Aorta (tissue), 5 donors: ENCODE measurements around the gene ODAD2. TPM values are rescaled to one million over a fixed set of nuclear protein-coding genes. Genes with fewer than 3 reads are reported as not detected.

Source experiments
- ATAC-seq: fragments of 200-7000 bp; cut with Tn5 transposase; one replicate; pipeline ENCODE4 v1.9.1; 2022; ENCODE audit warnings: moderate library complexity; ENCODE audit not compliant: low FRiP score
- DNase-seq, 2 donors: peaks; one replicate each; pipeline ENCODE4 v3.0.0-alpha.2; 2020
- H3K27ac ChIP-seq, 2 donors: one replicate each; pipeline ENCODE4 v1.5.1; 2013; ENCODE audit warnings: low read length in 2 of 2, mild to moderate bottlenecking in 2 of 2, moderate library complexity in 2 of 2, control low read depth in 1 of 2, inconsistent platforms in 1 of 2, low read depth in 1 of 2
- H3K27me3 ChIP-seq, 2 donors: one replicate each; pipeline ENCODE4 v1.6.1; 2013; ENCODE audit warnings: control low read depth in 1 of 2, low read length in 1 of 2, mild to moderate bottlenecking in 1 of 2, moderate library complexity in 1 of 2; ENCODE audit not compliant: insufficient read depth in 2 of 2, control insufficient read depth in 1 of 2
- H3K36me3 ChIP-seq, 2 donors: one replicate each; pipeline ENCODE4 v1.6.1; 2013; ENCODE audit warnings: control low read depth in 1 of 2, low read length in 1 of 2, mild to moderate bottlenecking in 1 of 2; ENCODE audit not compliant: insufficient read depth in 2 of 2, control insufficient read depth in 1 of 2
- H3K4me1 ChIP-seq, 2 donors: one replicate each; pipeline ENCODE4 v1.6.1; 2013; ENCODE audit warnings: low read length in 2 of 2, control low read depth in 1 of 2, mild to moderate bottlenecking in 1 of 2, moderate library complexity in 1 of 2; ENCODE audit not compliant: insufficient read depth in 2 of 2, control insufficient read depth in 1 of 2
- H3K4me3 ChIP-seq, 2 donors: one replicate each; pipeline ENCODE4 v1.5.1; 2013; ENCODE audit warnings: low read length in 2 of 2, control low read depth in 1 of 2, mild to moderate bottlenecking in 1 of 2
- H3K9me3 ChIP-seq: one replicate; pipeline ENCODE4 v1.6.1; 2013; ENCODE audit warnings: mild to moderate bottlenecking, low read length; ENCODE audit not compliant: control insufficient read depth
- WGBS, 2 donors: extraction: QIAGEN DNeasy Blood & Tissue Kit; methylation state at CpG; one replicate each; pipeline ENCODE4 v1.1.7; 2013; 5-methylcytosine and 5-hydroxymethylcytosine counted together
- intact Hi-C, 2 donors: fragments of 100-400 bp; cut with DNase I; formaldehyde crosslinking; loops; one replicate each; pipeline versions ENCODE4 v1.14.2 to v1.15.0; 2022
- polyA plus RNA-seq, 2 donors: library from polyadenylated mRNA; stranded (reverse); fragments of 200-250 nt; gene quantifications; one replicate each; pipeline ENCODE4 v1.2.3, GENCODE V29; 2013
- total RNA-seq, 2 donors: library from RNA; stranded (reverse); fragmentation: NEBNext Ultra II Directional; extraction: Animal tissue kit (Norgen Biotek cat#: 25700); gene quantifications; one replicate each; pipeline ENCODE4 v1.2.1, GENCODE V29; 2021
- donor health status: healthy with polysubstance abuse.
- donor health status: Bipolar disorder and iron deficiency.
- donor health status: DM: no; HTN: no; CAD: no.
- donor health status: DM: no; HTN: no; CAD: no.
- donor health status: DM: yes; HTN: yes; CAD: no.

The ODAD2 gene
- total and polyA plus RNA-seq, 4 donors, result 0.64 to 1.3 (median 0.71) TPM; not detected in 1

DNA sequence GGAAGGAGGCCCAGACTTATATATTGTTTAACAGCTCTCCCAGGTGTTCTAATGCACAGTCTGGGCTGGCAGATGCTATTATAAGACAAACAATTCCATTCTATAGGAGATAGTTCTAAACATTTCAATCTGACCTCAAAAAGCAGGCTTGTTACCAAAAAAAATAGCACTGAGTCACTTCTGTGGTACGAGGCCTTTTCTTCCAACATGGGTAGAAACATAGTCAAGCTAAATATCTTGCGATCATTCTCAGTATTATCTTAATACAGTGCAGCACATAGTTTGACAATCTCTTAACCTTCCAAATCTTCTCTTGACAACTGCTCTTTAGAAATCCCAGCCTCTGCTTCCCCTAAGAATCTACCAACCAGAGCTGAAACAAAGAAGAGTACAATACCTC is 206.7 kb downstream of the ODAD2 start:
- intact Hi-C loops, result no loop called here
- H3K27me3 ChIP-seq, result no peaks in the 10 kb centered on the region
- WGBS, 2 donors, result 28 to 33% methylated on average over 2 of the region's 2 CpGs

DNA sequence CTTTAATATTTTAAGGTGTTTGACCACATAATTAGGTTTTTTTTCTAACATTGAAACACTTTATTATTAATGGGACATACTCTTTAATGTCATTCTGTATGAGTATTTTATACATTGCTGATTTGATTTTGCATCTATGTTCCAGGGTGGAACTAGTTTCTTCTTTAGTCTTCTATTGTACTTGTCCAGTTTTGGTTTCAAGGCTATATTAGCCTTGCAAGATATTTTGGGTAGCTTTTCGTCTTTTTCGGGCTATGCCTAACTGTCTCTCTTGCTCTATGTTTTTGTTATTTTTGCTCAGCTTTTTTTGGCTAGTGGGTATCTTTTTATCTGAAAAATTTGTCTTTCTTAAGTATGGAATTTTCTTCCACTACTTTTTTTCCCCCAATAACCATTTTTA is 214.6 kb downstream of the ODAD2 start:
- H3K4me3 ChIP-seq, result no peak overlapping the region
- DNase-seq (no peak), ATAC-seq (no peak)
- H3K27me3 ChIP-seq, result no peaks in the 10 kb centered on the region
- WGBS, 2 donors, result 0 to 7% methylated on average over 2 of the region's 2 CpGs
- intact Hi-C loops, result loop anchor here (10.0 kb wide), 2 partner anchors 391 to 601 kb away; no protein-coding TSS in a partner anchor
- no peak overlapping the region for H3K27ac ChIP-seq
- H3K4me1 ChIP-seq, result peaks cover 3% of the 10 kb centered on the region in 2 donors
- peaks cover 2% of the 10 kb centered on the region for H3K9me3 ChIP-seq
- no peaks in the 10 kb centered on the region for H3K36me3 ChIP-seq

More for the DNA sequence above, 206.7 kb downstream of the ODAD2 start:
- Histone ChIP-seq H3K9me3 (no peaks in the 10 kb centered on the region), H3K27ac (no peak overlapping the region), H3K4me1 (no peaks in the 10 kb centered on the region), H3K4me3 (no peak overlapping the region), H3K36me3 (no peaks in the 10 kb centered on the region)
- ATAC-seq (no peak), DNase-seq (no peak)

DNA sequence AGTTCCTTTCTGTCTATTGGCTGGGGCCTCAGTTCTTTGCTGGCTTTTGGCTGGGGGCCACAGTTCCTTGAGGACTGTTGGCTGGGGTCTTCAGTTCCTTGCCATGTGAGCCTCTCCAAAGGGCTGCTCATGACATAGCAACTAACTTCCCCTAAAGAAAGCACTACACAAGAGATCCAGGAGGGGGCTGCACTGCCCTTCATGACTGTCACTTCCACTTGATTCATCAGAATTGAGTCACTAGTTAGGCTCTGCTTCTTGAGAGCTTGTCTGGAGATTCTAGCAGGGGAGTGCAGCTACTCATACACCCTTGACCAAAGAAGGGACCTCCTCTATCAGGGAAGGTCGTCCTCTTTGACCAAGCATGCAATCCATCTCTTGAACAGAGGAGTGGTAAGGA is 215.2 kb downstream of the ODAD2 start:
- peaks cover 3% of the 10 kb centered on the region in 2 donors for H3K4me1 ChIP-seq
- peak; percentile 15 for ATAC-seq
- no peak overlapping the region for H3K4me3 ChIP-seq
- intact Hi-C loops, result loop anchor here (2.0 to 10.0 kb wide), 3 partner anchors 391 to 601 kb away; no protein-coding TSS in a partner anchor
- H3K27me3 ChIP-seq, result no peaks in the 10 kb centered on the region
- 29 to 47% methylated on average over 1 of the region's 1 CpG for WGBS, 2 donors
- no peaks in the 10 kb centered on the region for H3K36me3 ChIP-seq
- no peak overlapping the region for H3K27ac ChIP-seq
- peaks cover 2% of the 10 kb centered on the region for H3K9me3 ChIP-seq
- no peak for DNase-seq

DNA sequence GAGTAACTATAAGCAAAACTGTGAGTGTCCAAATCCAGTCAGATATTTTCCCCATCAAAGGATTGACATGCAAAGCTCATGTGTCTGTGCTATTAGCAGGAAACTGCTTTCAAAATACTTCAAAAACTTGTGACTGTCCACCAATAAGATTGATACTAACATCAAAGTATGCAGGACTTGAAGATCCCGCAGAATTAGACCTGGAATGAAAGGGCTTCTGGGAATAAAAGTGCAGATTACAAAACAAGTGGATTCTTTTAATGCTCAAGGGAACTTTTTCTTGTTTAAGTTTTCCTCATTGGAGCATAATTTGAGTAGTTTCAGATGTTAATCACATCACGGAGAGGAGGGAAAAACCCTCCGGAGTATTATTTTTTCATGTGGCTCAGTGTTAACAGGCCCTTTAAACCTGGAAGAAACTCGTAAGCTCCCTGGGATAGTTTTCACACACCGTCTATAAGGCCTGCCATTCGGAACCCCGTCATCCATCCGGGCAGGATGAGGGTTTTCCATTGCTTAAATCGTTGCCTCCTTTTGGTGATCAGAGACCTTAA is 219.3 kb downstream of the ODAD2 start:
- no peaks in the 10 kb centered on the region for H3K27me3 ChIP-seq
- peaks cover 3% of the 10 kb centered on the region in 2 donors for H3K4me1 ChIP-seq
- peaks cover 2% of the 10 kb centered on the region for H3K9me3 ChIP-seq
- no peak overlapping the region for H3K4me3 ChIP-seq
- no peak for ATAC-seq
- whole genome bisulfite sequencing, 2 donors, result 80 to 83% methylated on average over 9 of the region's 9 CpGs
- DNase-seq, result no peak
- no peaks in the 10 kb centered on the region for H3K36me3 ChIP-seq
- intact Hi-C loops, result loop anchor here (10.0 kb wide), 2 partner anchors 395 to 605 kb away; no protein-coding TSS in a partner anchor
- H3K27ac ChIP-seq, result no peak overlapping the region

DNA sequence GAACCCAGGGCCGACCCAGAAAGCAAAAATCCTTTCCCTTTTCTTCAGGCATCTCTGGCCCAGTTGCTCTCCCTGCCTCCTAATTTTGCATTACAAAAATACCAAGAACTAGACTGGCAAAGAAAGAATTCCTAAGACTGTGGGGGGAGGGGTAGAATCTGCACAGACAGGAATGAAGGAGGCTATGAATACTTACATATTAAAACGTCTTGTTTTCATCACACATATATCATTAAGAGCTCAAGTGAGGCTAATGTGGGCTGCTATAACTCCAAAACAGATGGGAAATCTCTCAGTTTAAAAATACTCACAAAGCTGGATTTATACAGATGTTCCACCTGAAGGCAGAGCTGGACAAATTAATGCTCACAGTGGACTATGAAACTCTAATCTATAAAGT is 224.0 kb downstream of the ODAD2 start:
- intact Hi-C loops, result no loop called here
- Histone ChIP-seq H3K4me3 (no peak overlapping the region), H3K27ac (no peak overlapping the region), H3K27me3 (no peaks in the 10 kb centered on the region), H3K4me1 (peaks cover 0 to 6% of the 10 kb centered on the region in 2 donors), H3K9me3 (no peaks in the 10 kb centered on the region), H3K36me3 (peaks cover 0 to 2% of the 10 kb centered on the region in 2 donors)
- ATAC-seq (no peak), DNase-seq (no peak)
- 3 to 6% methylated on average over 2 of the region's 2 CpGs for WGBS, 2 donors

DNA sequence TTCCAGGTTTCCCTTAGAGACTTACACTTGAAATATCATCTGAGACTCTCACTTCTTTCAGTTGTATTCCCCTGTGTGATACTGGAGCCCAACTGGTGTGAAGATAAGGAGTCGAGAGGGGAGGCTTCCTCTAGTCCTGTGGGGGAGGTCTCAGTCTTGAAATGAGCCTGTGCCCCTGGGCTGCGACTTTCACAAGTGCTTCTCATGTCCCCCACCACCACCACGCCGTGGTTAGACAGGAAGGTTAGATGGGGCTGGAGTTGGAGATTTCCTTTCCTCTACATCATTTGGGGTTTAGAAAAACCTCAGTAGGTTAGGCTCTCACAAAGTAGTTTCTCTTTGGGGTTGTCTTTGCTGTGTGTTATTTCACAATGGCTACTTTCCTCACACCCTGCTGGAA is 227.6 kb downstream of the ODAD2 start:
- Histone ChIP-seq H3K4me3 (no peak overlapping the region), H3K36me3 (peaks cover 0 to 2% of the 10 kb centered on the region in 2 donors), H3K27ac (no peak overlapping the region), H3K27me3 (no peaks in the 10 kb centered on the region), H3K4me1 (peaks cover 0 to 6% of the 10 kb centered on the region in 2 donors), H3K9me3 (no peaks in the 10 kb centered on the region)
- ATAC-seq (no peak), DNase-seq (no peak)
- 82 to 90% methylated on average over 4 of the region's 4 CpGs for WGBS, 2 donors
- intact Hi-C loops, result no loop called here

DNA sequence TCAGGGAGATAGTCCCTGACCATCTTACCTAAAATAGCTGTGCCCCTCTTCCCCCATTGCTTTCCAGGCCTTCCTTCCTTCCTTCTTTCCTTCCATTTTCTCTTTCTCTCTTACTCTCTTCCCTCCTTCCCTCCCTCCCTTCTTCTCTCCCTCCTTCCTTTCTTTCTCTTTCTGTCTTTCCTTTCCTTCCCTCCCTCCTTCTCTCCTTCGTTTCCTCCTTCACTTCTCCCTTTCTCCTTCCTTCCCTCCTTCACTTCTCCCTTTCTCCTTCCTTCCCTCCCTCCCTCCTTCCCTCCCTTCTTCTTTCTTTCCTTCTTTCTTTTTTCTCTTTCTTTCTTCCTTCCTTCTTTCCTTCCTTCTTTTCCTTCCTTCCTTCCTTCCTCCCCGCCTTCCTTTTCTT is 228.7 kb downstream of the ODAD2 start:
- WGBS, 2 donors, result 92 to 93% methylated on average over 2 of the region's 2 CpGs
- ATAC-seq (no peak), DNase-seq (no peak)
- Histone ChIP-seq H3K4me3 (no peak overlapping the region), H3K36me3 (peaks cover 0 to 2% of the 10 kb centered on the region in 2 donors), H3K9me3 (no peaks in the 10 kb centered on the region), H3K27ac (no peak overlapping the region), H3K4me1 (peaks cover 0 to 6% of the 10 kb centered on the region in 2 donors), H3K27me3 (no peaks in the 10 kb centered on the region)
- intact Hi-C loops, result no loop called here
